ENCODE data around the gene PDCD7. TPM values are rescaled to one million over a fixed set of nuclear protein-coding genes. Genes with fewer than 3 reads are reported as not detected.
"Not testable (repeated sequence)": the region's sequence is repeated elsewhere in the genome, so short reads cannot be mapped to it uniquely, and the experiment has no call there.

Gene PDCD7
- total RNA-seq, 1 experiment from 2014 or later = 29.1 TPM

- TF ChIP-seq CTCF (conservative IDR thresholded peaks at IDR 0.05) = no peak
- no peak for TF ChIP-seq EZH2 (IDR thresholded peaks at IDR 0.05; ENCODE audit: low read depth)
- intact Hi-C loops (cut with micrococcal nuclease; ENCODE audit: unreplicated experiment) = no loop called here
- Histone ChIP-seq H3K36me3 (ENCODE audit: low read depth) (no peaks in the 10 kb centered on the region), H3K9me2 (ENCODE audit: insufficient read depth) (no peaks in the 10 kb centered on the region), H3K4me3 (no peak within 1 kb of the TSS), H3K27me3 (ENCODE audit: insufficient read depth, low read depth) (no peaks in the 10 kb centered on the region), H3K79me2 (ENCODE audit: low read depth) (no peaks in the 10 kb centered on the region), H3K9me3 (ENCODE audit: insufficient read depth, low read depth) (no peaks in the 10 kb centered on the region), H4K20me1 (ENCODE audit: insufficient read depth) (no peaks in the 10 kb centered on the region), H3K4me1 (replicated peaks; ENCODE audit: insufficient read depth) (no peaks in the 10 kb centered on the region), H3K27ac (no peak within 1 kb of the TSS), H3F3A (ENCODE audit: insufficient read depth, low read depth) (no peaks in the 10 kb centered on the region), H3K4me2 (no peak within 1 kb of the TSS), H2AFZ (no peak within 1 kb of the TSS)
- CTCF ChIA-PET = interaction anchor here (0.6 to 0.7 kb wide), 2 partner anchors 22 to 24 kb away, joined by 3 read pairs; no protein-coding TSS in a partner anchor
- POLR2A ChIA-PET (ENCODE audit: unreplicated experiment) = no interaction called here
- no TSS peak for BruUV-seq (replicated peaks)
- DNase-seq = no peak
Observed at GRCh38 chr15:65076486-65077290, 56.9 kb downstream of the PDCD7 start, which contains the start of gene KBTBD13. Gene KBTBD13, plus strand, starts transcription at chr15:65076746. Its CDS starts 70 bp downstream, at chr15:65076816.

GRCh38 chr15:65075607-65076395 lies 57.8 kb downstream of the PDCD7 start:
- H3K4me3 ChIP-seq; intact Hi-C loops (cut with micrococcal nuclease; ENCODE audit: unreplicated experiment); BruUV-seq (replicated peaks): not testable (repeated sequence)

GRCh38 chr15:65074946-65075345 lies 58.7 kb downstream of the PDCD7 start:
- POLR2A ChIA-PET (ENCODE audit: unreplicated experiment); CTCF ChIA-PET; BruUV-seq (replicated peaks); H3F3A ChIP-seq (ENCODE audit: insufficient read depth, low read depth); H3K27ac ChIP-seq; H3K36me3 ChIP-seq (ENCODE audit: low read depth); H3K4me3 ChIP-seq; H3K4me2 ChIP-seq; H3K9me2 ChIP-seq (ENCODE audit: insufficient read depth); H3K79me2 ChIP-seq (ENCODE audit: low read depth); H3K9me3 ChIP-seq (ENCODE audit: insufficient read depth, low read depth); DNase-seq; intact Hi-C loops (cut with micrococcal nuclease; ENCODE audit: unreplicated experiment); H4K20me1 ChIP-seq (ENCODE audit: insufficient read depth); H2AFZ ChIP-seq; H3K4me1 ChIP-seq (replicated peaks; ENCODE audit: insufficient read depth); H3K27me3 ChIP-seq (ENCODE audit: insufficient read depth, low read depth): not testable (repeated sequence)

More at GRCh38 chr15:65075607-65076395, 57.8 kb downstream of the PDCD7 start:
- DNase-seq; H3K4me2 ChIP-seq; H4K20me1 ChIP-seq (ENCODE audit: insufficient read depth); H3K4me1 ChIP-seq (replicated peaks; ENCODE audit: insufficient read depth); H3F3A ChIP-seq (ENCODE audit: insufficient read depth, low read depth); H3K9me2 ChIP-seq (ENCODE audit: insufficient read depth); H3K36me3 ChIP-seq (ENCODE audit: low read depth); H3K27ac ChIP-seq; POLR2A ChIA-PET (ENCODE audit: unreplicated experiment); H3K27me3 ChIP-seq (ENCODE audit: insufficient read depth, low read depth); H3K79me2 ChIP-seq (ENCODE audit: low read depth); H2AFZ ChIP-seq; H3K9me3 ChIP-seq (ENCODE audit: insufficient read depth, low read depth): not testable (repeated sequence)
- CTCF ChIA-PET = interaction anchor here (0.6 to 0.7 kb wide), 2 partner anchors 21 to 23 kb away, joined by 3 read pairs; no protein-coding TSS in a partner anchor

GRCh38 chr15:65072617-65073016 lies 61.0 kb downstream of the PDCD7 start:
- H3K4me2 ChIP-seq = no peak overlapping the region
- no peak for DNase-seq
- intact Hi-C loops (cut with micrococcal nuclease; ENCODE audit: unreplicated experiment) = no loop called here
- no peak overlapping the region for H3K27ac ChIP-seq
- H4K20me1 ChIP-seq (ENCODE audit: insufficient read depth) = no peaks in the 10 kb centered on the region
- no peaks in the 10 kb centered on the region for H3K9me3 ChIP-seq (ENCODE audit: insufficient read depth, low read depth)
- no TSS peak for BruUV-seq (replicated peaks)
- TF ChIP-seq CTCF (conservative IDR thresholded peaks at IDR 0.05) (no peak), EZH2 (IDR thresholded peaks at IDR 0.05; ENCODE audit: low read depth) (no peak)
- no peaks in the 10 kb centered on the region for H3K79me2 ChIP-seq (ENCODE audit: low read depth)
- H3K4me3 ChIP-seq = no peak overlapping the region
- H3K36me3 ChIP-seq (ENCODE audit: low read depth) = no peaks in the 10 kb centered on the region
- H3K9me2 ChIP-seq (ENCODE audit: insufficient read depth) = no peaks in the 10 kb centered on the region
- H3K27me3 ChIP-seq (ENCODE audit: insufficient read depth, low read depth) = no peaks in the 10 kb centered on the region
- no peak overlapping the region for H2AFZ ChIP-seq
- H3F3A ChIP-seq (ENCODE audit: insufficient read depth, low read depth) = no peaks in the 10 kb centered on the region
- ChIA-PET POLR2A (ENCODE audit: unreplicated experiment) (no interaction called here), CTCF (no interaction called here)
- no peaks in the 10 kb centered on the region for H3K4me1 ChIP-seq (replicated peaks; ENCODE audit: insufficient read depth)
